8988T (cell line): ENCODE measurements around the gene SPOP.
"Not testable (repeated sequence)": the region's sequence is repeated elsewhere in the genome, so short reads cannot be mapped to it uniquely, and the experiment has no call there.

Experiments used
- DNase-seq: peaks from one replicate; pipeline ENCODE4 v3.0.0; 2011

Gene SPOP

DNA sequence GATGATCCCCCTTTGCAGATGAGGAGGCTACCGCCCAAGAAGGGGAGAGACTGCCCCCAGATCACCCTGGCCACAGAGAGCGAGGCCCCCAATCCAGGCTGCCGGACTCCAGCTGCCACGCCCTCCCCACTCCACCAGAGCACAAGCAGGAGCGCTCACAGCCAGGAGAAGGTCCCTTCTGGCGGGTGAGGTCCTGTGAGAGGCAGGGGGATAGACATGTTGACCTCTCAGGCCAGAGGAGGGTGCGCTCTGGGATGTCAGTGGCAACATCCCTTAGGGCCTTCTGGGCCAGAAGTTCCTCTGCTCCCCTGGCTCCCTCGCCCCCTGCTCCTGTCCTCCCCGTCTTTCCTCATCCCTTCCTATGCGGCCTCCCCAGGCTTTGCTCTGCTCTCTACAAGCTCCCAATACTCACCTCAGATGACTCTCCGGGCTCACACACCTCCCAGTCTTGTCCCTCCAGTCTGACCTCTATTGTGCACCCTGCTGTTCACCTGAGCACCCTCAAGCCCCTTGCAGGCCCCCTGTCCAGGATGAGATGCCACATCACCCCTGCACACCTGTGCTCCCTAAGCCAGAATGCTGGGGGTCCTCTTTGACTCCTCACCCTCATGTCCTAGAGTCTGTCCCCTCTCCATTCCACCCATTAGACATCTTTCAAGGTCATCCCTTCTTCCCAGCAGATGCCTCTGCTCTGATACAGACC is 107.2 kb downstream of the SPOP start:
- no peak for DNase-seq

- not testable (repeated sequence) for DNase-seq
Measured at GRCh38 chr17:49568695-49569047, 109.2 kb downstream of the SPOP start.

- DNase-seq, result no peak
Measured at GRCh38 chr17:49567871-49568694, 109.8 kb downstream of the SPOP start.

DNA sequence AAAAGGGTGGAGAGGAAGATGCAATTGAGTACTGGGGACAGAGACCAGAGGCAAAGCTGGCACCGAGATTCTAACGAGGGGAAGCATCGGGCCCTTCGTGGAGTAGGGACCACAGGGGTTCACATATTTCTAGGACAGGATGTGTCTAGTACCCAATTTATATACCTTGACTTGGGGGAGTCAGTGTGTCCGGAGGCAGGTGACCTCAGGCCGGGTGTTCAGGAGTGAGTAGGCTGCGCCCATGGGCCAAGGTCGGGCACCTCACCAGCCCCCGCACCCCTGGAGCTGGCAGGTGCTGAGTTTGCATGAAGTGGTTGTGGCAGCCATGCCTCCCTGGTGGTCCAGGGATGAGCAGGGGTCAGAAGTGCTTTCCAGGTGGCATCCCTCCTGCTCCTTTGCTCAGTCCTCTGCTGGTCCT is 110.8 kb downstream of the SPOP start:
- DNase-seq, result no peak

DNA sequence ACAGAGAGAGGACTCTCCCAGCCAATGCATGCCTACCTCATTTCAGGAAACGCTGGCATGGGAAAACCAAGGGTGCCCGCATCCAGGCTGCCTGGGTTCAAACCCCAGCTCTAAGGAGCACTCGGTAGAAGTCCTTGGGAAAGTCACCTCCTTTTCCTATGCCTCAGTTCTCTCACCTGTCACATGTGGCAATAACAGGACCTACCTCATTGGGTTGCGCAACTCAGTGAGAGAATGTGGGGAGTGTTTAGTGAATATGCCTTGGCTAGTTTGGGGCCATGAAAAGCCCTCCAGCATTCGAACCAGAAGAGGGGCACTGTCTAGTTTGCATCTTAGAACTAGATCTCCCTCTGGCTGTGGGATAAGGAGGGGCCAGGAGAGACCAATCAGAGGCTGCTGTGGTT is 111.2 kb downstream of the SPOP start:
- DNase-seq, result no peak

- DNase-seq, result no peak
Measured at GRCh38 chr17:49565948-49566491, 111.9 kb downstream of the SPOP start.

DNA sequence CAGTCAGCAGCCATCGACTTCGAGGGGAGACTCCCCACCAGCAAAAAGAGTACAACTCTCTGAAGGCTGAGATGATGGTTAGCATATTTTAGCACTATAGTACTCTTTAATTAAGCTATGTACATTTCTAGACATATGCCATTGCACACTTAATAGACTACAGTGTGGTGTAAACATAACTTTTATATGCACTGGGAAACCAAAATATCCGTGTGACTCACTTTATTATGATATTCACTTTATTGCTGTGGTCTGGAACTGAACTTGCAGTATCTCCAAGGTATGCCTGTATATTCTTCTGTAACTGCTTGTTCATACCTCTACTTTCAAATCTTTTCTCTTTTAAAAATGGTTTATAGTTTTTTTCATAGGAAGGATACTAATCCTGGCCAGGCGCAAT is 113.3 kb downstream of the SPOP start:
- DNase-seq, result no peak

- no peak for DNase-seq
Measured at GRCh38 chr17:49557312-49558024, 120.4 kb downstream of the SPOP start.

- peak; percentile 88 for DNase-seq
Measured at GRCh38 chr17:49556223-49556943, 121.5 kb downstream of the SPOP start.

DNA sequence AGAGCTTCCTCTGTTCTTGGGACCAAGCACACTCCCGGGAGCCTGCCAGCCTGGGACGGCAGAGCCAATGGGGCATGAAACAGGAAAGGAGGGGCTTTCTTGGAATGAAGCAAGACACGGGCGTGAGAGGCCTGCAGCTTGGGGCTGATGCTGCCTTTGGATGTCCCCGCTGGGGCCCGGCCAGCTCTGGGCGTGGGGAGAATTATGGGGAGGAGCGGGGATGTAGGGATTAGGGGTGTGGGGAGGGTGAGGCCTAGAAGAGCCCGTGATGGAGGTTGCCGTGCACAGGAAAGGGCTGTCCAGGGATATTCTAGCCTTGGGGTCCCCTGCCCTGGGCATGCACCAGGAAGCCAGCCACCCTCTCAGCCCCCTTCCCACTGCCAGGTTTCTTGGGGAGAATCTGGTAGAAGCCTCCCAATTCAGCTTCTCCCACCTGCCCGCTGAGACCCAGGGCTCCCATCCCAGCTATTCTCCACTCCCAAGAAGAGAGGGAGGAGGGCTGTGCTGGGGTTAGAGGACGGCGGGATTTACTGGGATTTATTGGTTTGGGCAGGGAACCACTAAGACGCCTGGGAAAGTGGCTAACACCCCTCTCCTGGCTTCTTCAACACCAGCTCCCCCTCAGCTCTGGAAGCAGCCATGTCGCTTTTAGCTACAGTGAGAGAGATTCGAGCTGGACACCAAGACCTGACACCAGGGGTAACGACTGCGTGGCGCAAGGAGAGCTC is 122.2 kb downstream of the SPOP start:
- DNase-seq, result no peak

DNA sequence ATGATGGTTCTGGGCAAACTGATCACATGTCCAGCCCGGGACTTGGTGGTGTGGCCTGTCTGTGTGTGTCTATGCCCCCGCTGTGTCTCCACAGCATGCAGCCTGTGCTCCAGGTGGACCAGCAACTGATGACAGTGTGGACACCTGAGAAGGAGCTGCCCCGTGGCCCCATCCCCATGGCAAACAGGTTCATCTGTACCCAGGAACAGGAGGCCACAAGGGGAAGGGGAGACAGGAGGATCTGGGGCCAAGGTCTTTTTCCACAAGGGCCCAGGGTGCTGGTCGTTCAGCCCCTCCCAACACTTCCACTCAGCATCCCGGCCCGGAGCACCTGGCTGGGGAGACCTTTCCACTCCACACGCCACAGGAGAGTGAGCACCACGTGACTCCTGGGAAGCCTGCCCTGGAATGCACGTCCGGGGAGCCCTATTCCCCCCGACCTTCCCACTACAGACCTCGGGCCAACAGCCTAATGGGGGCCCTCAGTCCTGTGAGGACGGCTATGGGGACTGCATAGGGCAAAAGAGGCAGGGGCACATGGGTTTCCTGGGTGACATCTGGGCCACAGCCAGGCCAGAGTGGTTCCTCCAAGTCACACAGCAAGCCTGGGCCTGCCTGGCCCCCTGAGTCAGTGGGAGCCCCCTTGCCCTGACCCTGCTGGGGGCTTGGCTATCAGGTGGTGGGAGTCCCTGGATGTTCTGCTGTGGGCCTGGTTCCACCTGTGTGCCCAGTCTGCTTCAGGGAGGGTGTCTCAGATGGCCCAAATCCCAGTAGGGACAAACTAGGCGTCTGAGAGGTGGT is 123.0 kb downstream of the SPOP start:
- no peak for DNase-seq

- no peak for DNase-seq
Measured at GRCh38 chr17:49553676-49554335, 124.1 kb downstream of the SPOP start.

DNA sequence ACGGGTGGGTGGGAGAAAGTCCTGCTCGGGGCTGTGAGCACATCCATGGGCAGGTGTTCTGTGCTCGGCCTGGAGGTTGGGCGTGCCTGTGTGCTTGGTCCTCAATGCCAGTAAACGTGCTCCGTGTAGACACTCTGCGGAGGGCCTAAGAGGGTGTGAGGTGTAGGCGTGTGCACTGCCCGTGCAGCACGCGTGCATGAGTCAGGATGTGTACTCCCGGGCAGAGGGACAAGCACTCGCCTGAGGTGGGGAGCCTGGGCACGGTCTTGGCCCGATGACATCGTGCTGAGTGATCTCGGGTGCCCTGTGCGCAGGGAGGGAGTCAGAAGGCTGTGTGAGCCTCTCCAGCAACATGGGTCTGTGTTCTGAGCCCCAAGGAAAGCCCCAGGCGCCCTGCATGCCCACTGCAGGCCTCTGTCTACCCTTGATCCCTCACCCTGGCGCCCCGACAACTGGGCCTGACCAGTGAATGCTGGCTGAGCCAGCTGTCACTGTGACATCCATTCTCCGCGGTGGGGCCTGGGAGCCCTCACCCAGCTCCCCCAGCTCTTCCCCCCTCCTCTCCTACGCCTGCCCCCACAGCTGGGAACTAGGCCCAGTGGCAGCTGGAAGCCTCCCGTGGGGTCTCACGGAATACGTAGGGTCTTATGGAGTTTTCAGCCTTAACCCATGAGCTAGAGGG is 125.7 kb downstream of the SPOP start:
- DNase-seq, result no peak

DNA sequence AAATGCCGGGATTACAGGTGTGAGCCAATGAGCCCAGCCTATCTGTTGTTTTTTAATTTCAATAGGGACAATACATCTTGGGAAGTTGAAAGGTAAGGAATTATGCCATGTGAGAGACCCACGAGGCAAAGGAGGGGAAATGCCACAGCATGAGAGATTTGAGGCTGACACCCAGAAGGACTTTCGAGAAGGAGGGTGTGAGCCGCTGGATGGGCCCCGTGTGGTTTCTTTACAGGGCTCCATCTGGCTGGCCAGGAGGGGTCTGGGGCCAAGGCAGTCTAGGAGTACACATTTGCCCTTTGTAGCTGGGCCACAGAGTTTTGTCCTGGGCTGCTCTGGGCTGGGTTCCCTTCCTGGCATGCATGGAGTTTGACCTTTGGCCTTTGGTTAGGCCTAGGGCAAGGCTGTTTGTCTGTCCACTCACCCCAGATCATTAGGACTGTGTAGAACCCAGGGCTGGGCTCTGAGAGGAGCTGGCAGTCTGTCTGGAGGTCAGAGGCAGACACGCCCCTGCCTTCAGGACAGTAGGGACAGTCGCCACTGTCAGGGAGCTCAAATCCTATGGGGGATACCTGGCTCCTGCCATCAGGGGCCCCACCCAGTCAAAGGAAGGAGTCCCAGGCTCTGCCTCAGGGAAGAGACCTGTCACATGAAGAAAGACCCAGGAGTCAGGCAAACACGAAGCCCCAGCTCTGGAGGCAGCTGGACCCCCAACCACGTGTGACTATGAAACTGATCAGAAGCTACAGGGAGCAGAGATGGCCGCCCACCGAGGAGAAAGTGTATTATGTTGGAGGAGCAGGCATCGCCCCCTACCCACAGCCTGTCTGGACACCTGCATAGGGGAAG is 126.5 kb downstream of the SPOP start:
- no peak for DNase-seq

DNA sequence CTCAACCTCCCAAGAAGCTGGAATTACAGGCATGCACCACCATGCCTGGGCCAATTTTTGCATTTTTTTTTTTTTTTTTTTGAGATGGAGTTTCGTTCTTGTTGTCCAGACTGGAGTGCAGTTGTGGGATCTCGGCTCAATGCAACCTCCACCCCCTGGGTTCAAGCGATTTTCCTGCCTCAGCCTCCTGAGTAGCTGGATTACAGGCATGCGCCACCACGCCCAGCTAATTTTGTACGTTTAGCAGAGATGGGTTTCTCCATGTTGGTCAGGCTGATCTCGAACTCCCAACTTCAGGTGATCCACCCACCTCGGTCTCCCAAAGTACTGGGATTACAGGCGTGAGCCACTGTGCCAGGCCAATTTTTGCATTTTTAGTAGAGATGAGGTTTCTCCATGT is 127.1 kb downstream of the SPOP start:
- DNase-seq, result not testable (repeated sequence)

DNA sequence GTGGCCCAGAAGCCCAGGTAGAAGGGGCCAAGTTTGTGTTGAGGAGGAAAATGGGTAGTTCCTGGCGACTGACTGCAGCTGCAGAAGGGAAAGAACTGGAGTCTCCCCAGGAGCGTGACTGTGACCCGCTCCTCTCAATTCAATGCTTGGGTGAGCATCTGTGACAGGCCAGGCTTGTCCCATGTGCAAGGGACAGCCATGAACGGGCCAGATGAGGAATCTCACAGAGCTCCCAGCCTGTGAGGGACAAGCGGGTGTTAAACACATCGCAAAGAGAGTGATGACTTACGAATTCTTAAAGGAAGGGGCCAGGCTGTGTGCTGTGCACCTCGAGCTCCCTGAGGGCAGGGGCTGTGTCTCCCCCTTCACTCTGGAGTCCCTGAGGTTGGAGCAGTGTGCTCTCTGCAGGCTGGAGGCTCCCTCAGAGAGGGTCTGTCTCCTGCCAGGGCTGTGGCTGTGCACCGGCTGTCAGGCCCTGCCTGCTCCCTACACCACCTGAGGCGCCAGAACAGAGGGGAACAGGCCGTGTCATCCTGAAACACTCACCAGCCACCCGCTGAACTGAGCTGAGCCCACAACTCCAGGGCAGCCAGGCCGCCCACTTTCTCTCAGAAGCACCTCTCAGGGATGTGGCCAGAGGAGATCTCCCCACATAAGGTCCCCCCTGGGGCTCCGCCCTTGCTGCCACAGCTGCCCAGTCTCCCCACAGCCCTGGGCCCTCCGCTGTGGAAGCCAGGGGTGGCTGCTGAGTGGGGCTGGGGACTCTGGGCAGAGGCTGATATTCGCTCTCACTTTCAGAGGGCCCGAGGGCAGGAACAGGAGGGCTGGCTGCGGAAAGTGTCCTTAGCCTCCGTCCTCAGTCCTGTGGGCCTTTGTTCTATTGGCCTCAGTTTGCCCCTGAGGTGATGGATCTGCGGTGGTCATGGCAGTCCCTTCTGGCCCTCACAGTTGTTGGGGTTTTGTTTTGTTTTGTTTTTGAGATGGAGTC is 127.9 kb downstream of the SPOP start:
- DNase-seq, result no peak

DNA sequence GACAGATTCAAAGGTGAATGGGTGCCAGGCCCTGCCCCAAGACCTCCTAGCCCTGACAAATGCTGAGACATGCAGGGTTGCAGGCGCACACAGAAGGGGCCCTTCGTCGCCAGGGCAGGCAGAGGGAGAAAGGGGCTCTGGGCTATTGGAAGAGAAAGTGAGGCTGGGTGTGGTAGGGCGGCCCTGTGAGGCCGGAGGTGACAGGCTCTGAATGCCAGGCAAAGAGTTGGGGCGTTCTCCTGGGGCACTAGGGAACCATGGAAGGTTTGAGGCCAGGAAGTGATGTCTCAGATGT is 128.6 kb downstream of the SPOP start:
- no peak for DNase-seq
